ENCODE data around the gene TMC8. TPM values are rescaled to one million over a fixed set of nuclear protein-coding genes. Genes with fewer than 3 reads are reported as not detected.
A peak's percentile ranks its signal among the peaks of the same experiment; 100 is the strongest.

TMC8 gene
- total and polyA plus RNA-seq, 11 donors = 0.81 to 21.6 (median 1.2) TPM

- ATAC-seq = peak; percentile 47 to 78 (median 53)
- TF ChIP-seq, protein P1, sequence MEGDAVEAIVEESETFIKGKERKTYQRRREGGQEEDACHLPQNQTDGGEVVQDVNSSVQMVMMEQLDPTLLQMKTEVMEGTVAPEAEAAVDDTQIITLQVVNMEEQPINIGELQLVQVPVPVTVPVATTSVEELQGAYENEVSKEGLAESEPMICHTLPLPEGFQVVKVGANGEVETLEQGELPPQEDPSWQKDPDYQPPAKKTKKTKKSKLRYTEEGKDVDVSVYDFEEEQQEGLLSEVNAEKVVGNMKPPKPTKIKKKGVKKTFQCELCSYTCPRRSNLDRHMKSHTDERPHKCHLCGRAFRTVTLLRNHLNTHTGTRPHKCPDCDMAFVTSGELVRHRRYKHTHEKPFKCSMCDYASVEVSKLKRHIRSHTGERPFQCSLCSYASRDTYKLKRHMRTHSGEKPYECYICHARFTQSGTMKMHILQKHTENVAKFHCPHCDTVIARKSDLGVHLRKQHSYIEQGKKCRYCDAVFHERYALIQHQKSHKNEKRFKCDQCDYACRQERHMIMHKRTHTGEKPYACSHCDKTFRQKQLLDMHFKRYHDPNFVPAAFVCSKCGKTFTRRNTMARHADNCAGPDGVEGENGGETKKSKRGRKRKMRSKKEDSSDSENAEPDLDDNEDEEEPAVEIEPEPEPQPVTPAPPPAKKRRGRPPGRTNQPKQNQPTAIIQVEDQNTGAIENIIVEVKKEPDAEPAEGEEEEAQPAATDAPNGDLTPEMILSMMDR (IDR thresholded peaks at IDR 0.05) = no peak
- TF ChIP-seq POLR2A (IDR thresholded peaks at IDR 0.05) = no peak
- intact Hi-C loops (cut with DNase I) = loop anchor here in 1 of 10 donors (10.0 kb wide), 1 partner anchor 63 kb away; the partner anchor contains the start of gene BIRC5
Observed at GRCh38 chr17:78151514-78152008, 21.0 kb downstream of the TMC8 start.

DNA sequence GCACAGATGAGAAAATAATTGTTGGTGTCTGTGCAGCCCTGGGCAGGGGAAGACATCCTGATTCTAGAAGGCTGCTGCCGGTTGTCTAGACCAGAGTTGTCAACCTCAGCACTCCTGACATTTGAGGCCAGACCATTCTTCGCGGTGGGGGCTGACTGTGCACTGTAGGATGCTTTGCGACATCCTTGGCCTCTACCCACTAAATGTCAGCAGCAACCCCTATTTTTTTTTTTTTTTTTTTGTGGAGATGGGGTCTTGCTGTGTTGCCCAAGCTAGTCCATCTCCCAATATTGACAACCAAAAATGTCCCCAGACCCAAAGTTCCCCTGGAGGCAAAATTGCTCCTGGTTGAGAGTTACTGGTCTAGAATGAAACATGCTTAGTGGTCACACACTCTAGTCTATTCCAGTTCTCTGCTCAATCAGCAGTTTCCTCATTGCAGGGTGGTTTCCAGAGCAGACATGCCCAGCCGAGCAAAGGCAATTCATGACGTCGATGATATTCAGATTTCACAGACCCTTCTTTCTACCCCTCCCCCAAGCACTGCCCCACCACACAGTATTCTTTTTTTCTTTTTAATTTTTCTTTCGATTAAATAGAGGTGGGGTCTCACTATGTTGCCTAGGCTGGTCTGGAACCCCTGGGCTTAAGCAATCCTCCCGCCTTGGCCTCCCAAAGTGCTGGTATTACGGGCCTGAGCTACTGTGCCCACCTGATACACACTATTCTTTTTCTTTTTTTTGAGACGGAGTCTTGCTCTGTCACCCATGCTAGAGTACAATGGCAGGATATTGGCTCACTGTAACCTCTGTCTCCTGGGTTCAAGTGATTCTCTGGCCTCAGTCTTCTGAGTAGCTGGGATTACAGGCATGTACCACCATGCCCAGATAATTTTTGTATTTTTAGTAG, 24.6 kb downstream of the TMC8 start:
- peak in 2 of 4 donors; percentile 42 to 71 for ATAC-seq
- H3K4me1 ChIP-seq = peaks cover 0 to 13% (median 2%) of the 10 kb centered on the region in 12 donors
- intact Hi-C loops (cut with DNase I) = loop anchor here in 1 of 10 donors (10.0 kb wide), 1 partner anchor 60 kb away; the partner anchor contains the start of gene BIRC5
- DNase-seq = no peak
- no peaks in the 10 kb centered on the region for H3K36me3 ChIP-seq
- TF ChIP-seq POLR2A (IDR thresholded peaks at IDR 0.05) = no peak
- 84 to 88% (median 86%) methylated on average over 11 of the region's 11 CpGs for WGBS, 4 donors
- H3K4me3 ChIP-seq = no peak overlapping the region
- H3K9me3 ChIP-seq = no peaks in the 10 kb centered on the region
- no peaks in the 10 kb centered on the region for H3K27me3 ChIP-seq
- H3K27ac ChIP-seq = peak overlapping the region in 1 of 12 donors; percentile 73

More at GRCh38 chr17:78151514-78152008, 21.0 kb downstream of the TMC8 start:
- peak in 1 of 5 donors; percentile 26 for DNase-seq
- H3K27ac ChIP-seq = peak overlapping the region in 6 of 12 donors; percentile 34 to 67 (median 49)
- no peaks in the 10 kb centered on the region for H3K9me3 ChIP-seq
- no peak overlapping the region for H3K4me3 ChIP-seq
- no peaks in the 10 kb centered on the region for H3K27me3 ChIP-seq
- H3K4me1 ChIP-seq = peaks cover 0 to 13% (median 3%) of the 10 kb centered on the region in 12 donors
- 45 to 66% (median 58%) methylated on average over 7 of the region's 7 CpGs for WGBS, 4 donors
- H3K36me3 ChIP-seq = no peaks in the 10 kb centered on the region

DNA sequence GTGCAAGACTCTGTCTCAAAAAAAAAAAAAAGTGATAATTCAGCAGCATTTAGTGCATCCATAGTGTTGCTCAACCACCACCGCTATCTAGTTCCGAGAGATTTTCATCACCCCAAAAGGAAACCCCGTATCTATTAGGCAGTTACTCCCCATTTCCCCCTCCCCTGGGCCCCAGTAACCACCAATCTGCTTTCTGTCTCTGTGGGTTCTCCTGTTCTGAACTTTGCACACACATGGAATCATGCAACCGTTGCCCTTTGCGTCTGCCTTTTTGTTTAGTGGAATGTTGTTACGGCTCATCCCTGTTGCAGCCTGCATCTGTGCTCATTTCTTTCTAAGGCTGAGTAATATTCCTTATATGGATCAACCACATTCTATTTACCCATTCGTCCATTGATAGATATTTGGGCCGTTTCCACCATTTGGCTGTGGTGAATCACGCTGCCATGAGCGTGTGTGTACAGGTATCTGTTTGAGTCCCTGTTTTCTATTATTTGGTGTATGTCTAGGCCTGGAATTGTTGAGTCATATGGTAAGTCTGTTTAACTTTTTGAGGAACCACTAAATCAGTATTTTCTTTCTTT, 29.1 kb downstream of the TMC8 start:
- DNase-seq (no peak), ATAC-seq (no peak)
- no peaks in the 10 kb centered on the region for H3K27me3 ChIP-seq
- no peak overlapping the region for H3K4me3 ChIP-seq
- no peak overlapping the region for H3K27ac ChIP-seq
- H3K36me3 ChIP-seq = no peaks in the 10 kb centered on the region
- H3K9me3 ChIP-seq = no peaks in the 10 kb centered on the region
- intact Hi-C loops (cut with DNase I) = loop anchor here in 1 of 10 donors (10.0 kb wide), 1 partner anchor 55 kb away; the partner anchor contains the start of gene BIRC5
- WGBS, 4 donors = 84 to 88% (median 85%) methylated on average over 10 of the region's 10 CpGs
- TF ChIP-seq POLR2A (IDR thresholded peaks at IDR 0.05) = no peak
- TF ChIP-seq, protein P1 (IDR thresholded peaks at IDR 0.05) = no peak
- H3K4me1 ChIP-seq = peaks cover 0 to 5% (median 0%) of the 10 kb centered on the region in 12 donors

DNA sequence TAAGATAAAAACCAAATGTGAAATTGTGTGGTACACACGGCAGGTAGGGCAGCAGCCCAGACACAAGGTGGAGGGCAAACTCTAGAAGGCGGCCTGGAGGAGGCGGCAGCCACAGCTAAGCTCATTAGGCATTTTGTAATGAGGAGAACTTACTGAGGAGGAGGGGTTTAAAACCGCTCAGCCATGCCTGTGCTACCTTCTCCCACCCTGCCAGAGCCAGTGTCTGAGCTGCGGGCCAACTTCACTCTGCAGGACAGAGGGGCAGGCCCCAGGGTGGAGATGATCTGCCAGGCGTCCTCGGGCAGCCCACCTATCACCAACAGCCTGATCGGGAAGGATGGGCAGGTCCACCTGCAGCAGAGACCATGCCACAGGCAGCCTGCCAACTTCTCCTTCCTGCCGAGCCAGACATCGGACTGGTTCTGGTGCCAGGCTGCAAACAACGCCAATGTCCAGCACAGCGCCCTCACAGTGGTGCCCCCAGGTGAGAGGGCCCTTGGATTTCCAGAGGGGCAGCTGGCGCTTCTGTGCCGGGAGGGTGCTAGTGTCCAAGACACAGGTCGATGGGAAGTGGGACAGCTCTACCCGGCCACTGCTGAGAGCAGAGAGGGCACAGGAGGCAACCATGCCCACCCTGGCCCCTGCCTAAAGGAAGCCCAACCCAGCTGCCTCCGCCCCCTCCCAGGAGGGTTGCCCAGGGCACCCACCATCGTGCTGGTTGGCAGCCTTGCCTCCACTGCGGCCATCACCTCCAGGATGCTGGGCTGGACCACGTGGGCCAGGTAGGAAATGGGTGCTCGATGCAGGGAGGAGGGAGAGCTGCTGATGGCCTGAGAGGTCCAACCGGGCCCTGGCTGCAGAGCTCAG, 33.5 kb downstream of the TMC8 start:
- H3K4me3 ChIP-seq = no peak overlapping the region
- H3K27me3 ChIP-seq = no peaks in the 10 kb centered on the region
- no peaks in the 10 kb centered on the region for H3K9me3 ChIP-seq
- intact Hi-C loops (cut with DNase I) = no loop called here
- TF ChIP-seq, protein P1 (IDR thresholded peaks at IDR 0.05) = no peak
- no peak for TF ChIP-seq POLR2A (IDR thresholded peaks at IDR 0.05)
- WGBS, 4 donors = 65 to 76% (median 70%) methylated on average over 18 to 22 of the region's 22 CpGs
- H3K4me1 ChIP-seq = peaks cover 0 to 13% (median 4%) of the 10 kb centered on the region in 12 donors
- ATAC-seq = no peak
- no peaks in the 10 kb centered on the region for H3K36me3 ChIP-seq
- DNase-seq = no peak
- H3K27ac ChIP-seq = no peak overlapping the region
